ENCODE results near the gene SLC7A14. TPM values are rescaled to one million over a fixed set of nuclear protein-coding genes. Genes with fewer than 3 reads are reported as not detected.

SLC7A14 gene
- total RNA-seq, 4 donors from 2014 or later = 0.44 TPM; not detected in 3

DNA sequence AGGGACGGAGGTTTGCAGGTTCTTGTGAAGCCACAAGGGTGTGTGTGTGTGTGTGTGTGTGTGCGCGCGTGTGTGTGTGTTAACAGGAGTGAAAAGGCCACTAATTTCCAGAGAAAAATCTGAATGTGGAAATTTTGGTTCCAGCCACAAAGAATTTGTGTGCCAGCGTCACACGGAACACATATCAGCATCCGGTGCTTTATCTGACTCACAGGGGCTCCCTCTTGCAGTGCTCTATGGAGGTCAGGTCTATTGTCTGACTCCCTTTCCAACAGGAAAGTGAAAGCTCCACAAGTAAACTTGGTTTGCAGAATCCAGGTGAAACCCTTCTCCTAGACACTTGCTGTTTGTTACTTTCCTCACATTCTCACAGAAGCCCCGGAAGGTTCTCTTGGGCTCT lies 161.0 kb downstream of the SLC7A14 start:
- Histone ChIP-seq H3K4me3 (no peak overlapping the region), H3K27me3 (no peaks in the 10 kb centered on the region), H3K36me3 (peaks cover 0 to 6% (median 0%) of the 10 kb centered on the region in 3 donors), H3K27ac (peak overlapping the region in 3 of 4 donors; percentile 66 to 87 (median 86)), H3K4me1 (peaks cover 0 to 60% (median 10%) of the 10 kb centered on the region in 4 donors), H3K9me3 (no peaks in the 10 kb centered on the region)
- DNase-seq (ENCODE audit: low spot score in 2 of 2) = no peak
- TF ChIP-seq POLR2A (IDR thresholded peaks at IDR 0.05) (no peak), EP300 (IDR thresholded peaks at IDR 0.05) (no peak)
- TF ChIP-seq, protein P1, sequence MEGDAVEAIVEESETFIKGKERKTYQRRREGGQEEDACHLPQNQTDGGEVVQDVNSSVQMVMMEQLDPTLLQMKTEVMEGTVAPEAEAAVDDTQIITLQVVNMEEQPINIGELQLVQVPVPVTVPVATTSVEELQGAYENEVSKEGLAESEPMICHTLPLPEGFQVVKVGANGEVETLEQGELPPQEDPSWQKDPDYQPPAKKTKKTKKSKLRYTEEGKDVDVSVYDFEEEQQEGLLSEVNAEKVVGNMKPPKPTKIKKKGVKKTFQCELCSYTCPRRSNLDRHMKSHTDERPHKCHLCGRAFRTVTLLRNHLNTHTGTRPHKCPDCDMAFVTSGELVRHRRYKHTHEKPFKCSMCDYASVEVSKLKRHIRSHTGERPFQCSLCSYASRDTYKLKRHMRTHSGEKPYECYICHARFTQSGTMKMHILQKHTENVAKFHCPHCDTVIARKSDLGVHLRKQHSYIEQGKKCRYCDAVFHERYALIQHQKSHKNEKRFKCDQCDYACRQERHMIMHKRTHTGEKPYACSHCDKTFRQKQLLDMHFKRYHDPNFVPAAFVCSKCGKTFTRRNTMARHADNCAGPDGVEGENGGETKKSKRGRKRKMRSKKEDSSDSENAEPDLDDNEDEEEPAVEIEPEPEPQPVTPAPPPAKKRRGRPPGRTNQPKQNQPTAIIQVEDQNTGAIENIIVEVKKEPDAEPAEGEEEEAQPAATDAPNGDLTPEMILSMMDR (IDR thresholded peaks at IDR 0.05) = no peak
- WGBS, 2 donors = 75 to 80% methylated on average over 8 of the region's 8 CpGs

DNA sequence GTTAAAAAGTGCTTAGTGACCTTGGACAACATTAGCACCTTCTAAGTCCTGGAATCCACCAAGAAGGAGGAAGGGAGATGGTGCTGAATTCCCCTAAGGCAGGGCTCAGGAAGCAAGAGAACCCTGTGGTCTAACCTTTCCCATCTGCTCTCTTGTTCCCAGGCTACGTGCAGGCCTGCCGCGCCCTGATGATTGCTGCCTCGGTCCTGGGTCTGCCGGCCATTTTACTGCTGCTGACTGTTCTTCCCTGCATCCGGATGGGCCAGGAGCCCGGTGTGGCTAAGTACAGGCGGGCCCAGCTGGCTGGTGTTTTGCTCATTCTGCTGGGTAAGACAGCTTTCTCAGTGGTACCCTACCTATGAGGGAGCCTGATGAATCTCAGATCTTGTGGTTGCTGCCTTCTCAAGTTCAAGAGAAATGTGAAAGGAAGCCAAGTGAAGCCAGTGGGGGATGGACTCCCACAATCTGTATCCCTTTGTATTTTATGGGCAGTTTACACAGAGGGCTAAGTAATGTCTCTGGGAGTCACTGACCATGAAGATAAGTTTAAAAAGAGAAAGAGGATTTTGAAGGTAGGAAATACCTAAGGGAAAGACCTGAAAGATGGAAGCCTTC lies 162.8 kb downstream of the SLC7A14 start:
- H3K27ac ChIP-seq = peak overlapping the region in 3 of 4 donors; percentile 10 to 94 (median 93)
- H3K27me3 ChIP-seq = no peaks in the 10 kb centered on the region
- H3K9me3 ChIP-seq = no peaks in the 10 kb centered on the region
- H3K4me3 ChIP-seq = no peak overlapping the region
- 73 to 79% methylated on average over 8 of the region's 8 CpGs for WGBS, 2 donors
- TF ChIP-seq EP300 (IDR thresholded peaks at IDR 0.05) = peak in 1 of 2 donors; percentile 32
- TF ChIP-seq, protein P1 (IDR thresholded peaks at IDR 0.05) = no peak
- peak; percentile 21 to 44 for DNase-seq (ENCODE audit: low spot score in 2 of 2)
- H3K4me1 ChIP-seq = peaks cover 0 to 62% (median 6%) of the 10 kb centered on the region in 4 donors
- H3K36me3 ChIP-seq = peaks cover 0 to 6% (median 0%) of the 10 kb centered on the region in 3 donors

DNA sequence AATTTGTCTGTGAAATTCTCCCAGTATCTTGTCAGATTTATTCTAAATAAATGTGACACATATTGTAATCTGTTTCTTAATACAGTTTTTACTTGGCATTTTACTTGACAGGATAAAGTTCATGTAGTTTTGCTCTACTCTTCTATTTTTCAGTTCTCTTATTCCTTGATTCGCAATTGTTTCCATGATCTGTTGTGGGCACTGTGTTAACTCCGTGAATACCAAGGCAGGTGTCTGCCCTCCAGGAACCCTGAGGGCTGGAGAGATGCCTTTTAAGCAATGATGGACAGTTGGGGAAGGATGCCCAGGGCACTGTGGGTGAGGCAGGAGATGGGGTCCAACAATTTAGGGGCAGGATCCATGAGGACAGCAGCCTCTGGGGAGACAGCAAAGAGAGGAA lies 164.1 kb downstream of the SLC7A14 start:
- TF ChIP-seq EP300 (IDR thresholded peaks at IDR 0.05) = no peak
- TF ChIP-seq, protein P1 (IDR thresholded peaks at IDR 0.05) = no peak
- no peak for TF ChIP-seq POLR2A (IDR thresholded peaks at IDR 0.05)
- Histone ChIP-seq H3K27me3 (no peaks in the 10 kb centered on the region), H3K4me3 (peak overlapping the region in 3 of 4 donors; percentile 36 to 77 (median 55)), H3K27ac (peak overlapping the region; percentile 60 to 94 (median 87)), H3K36me3 (peaks cover 0 to 6% (median 0%) of the 10 kb centered on the region in 3 donors), H3K4me1 (peaks cover 0 to 65% (median 6%) of the 10 kb centered on the region in 4 donors), H3K9me3 (no peaks in the 10 kb centered on the region)
- DNase-seq (ENCODE audit: low spot score in 2 of 2) = no peak
- WGBS, 2 donors = 41 to 57% methylated on average over 2 of the region's 2 CpGs

DNA sequence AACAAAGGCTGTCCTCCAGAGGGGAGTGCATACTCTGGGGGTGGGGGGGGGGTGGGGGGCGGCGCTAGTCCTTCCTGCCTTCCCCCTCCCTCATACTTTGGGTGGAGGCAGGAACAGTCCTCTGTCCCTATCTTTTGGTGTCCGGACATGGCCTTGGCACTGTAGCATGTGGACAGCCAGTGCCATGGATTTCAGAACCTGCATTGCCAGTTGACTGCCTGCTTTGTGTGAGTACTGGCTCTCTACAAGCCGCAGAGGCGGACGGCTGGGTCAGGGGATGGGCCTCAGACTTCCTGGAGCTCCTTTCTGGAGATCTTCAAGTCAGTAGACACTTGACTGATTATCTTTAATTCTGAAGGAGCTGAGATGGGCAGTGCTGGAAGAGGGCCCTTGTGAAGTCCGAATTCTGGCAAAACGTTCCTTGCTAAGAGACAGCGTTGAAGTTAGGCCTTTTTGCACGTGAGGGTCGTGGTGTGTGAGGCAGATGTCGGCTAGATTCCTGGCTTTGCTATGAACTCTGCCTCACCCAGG lies 164.7 kb downstream of the SLC7A14 start:
- no peak for DNase-seq (ENCODE audit: low spot score in 2 of 2)
- H3K27me3 ChIP-seq = no peaks in the 10 kb centered on the region
- 20 to 24% methylated on average over 11 to 12 of the region's 12 CpGs for WGBS, 2 donors
- TF ChIP-seq POLR2A (IDR thresholded peaks at IDR 0.05) = no peak
- peak in 1 of 2 donors; percentile 60 for TF ChIP-seq EP300 (IDR thresholded peaks at IDR 0.05)
- H3K4me3 ChIP-seq = peak overlapping the region in 3 of 4 donors; percentile 36 to 77 (median 55)
- peak overlapping the region; percentile 60 to 94 (median 87) for H3K27ac ChIP-seq
- peaks cover 0 to 6% (median 0%) of the 10 kb centered on the region in 3 donors for H3K36me3 ChIP-seq
- no peaks in the 10 kb centered on the region for H3K9me3 ChIP-seq
- H3K4me1 ChIP-seq = peaks cover 0 to 60% (median 6%) of the 10 kb centered on the region in 4 donors

DNA sequence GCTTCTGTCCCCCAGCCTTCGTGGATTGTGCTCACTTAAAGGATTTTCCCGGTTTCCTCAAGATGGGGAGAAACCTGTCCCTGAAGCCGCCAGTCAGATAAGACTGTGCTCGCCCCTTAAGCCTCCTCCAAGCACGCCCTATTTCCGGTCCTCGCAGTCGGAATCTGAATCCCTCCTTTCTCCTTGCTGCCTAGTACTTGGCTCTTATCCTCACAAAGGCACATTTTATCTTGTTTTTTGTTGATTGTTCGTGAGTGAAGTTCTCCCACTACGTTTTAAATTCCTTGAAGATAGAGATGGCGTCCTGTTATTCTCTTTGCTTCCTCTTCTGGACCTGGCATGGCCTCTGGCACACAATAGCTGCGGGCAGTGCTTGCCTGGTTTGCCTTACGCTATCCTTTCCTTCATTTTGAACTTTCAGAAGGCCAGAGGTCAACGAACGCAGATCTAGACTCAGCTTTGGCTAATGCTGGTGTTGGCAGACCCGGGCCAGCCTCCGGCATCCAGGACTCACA lies 165.5 kb downstream of the SLC7A14 start:
- no peak for DNase-seq (ENCODE audit: low spot score in 2 of 2)
- Histone ChIP-seq H3K36me3 (peaks cover 0 to 6% (median 0%) of the 10 kb centered on the region in 3 donors), H3K27me3 (no peaks in the 10 kb centered on the region), H3K27ac (peak overlapping the region; percentile 60 to 94 (median 87)), H3K4me3 (peak overlapping the region; percentile 42 to 77 (median 60)), H3K4me1 (peaks cover 0 to 52% (median 3%) of the 10 kb centered on the region in 4 donors), H3K9me3 (no peaks in the 10 kb centered on the region)
- TF ChIP-seq, protein P1 (IDR thresholded peaks at IDR 0.05) = no peak
- TF ChIP-seq EP300 (IDR thresholded peaks at IDR 0.05) (no peak), POLR2A (IDR thresholded peaks at IDR 0.05) (no peak)
- 37 to 42% methylated on average over 17 of the region's 17 CpGs for WGBS, 2 donors

Measured in tibial nerve (tissue), 4 donors.